ENCODE measurements around the gene GPRIN2. TPM values are rescaled to one million over a fixed set of nuclear protein-coding genes. Genes with fewer than 3 reads are reported as not detected.

Gene GPRIN2
- total and polyA plus RNA-seq, 4 donors = 0.09 to 1.3 (median 0.15) TPM; not detected in 1

GRCh38 chr10:46523962-46524471, 32.4 kb downstream of the GPRIN2 start:
- TF ChIP-seq ZBTB33 (IDR thresholded peaks at IDR 0.05) = no peak
- TF ChIP-seq HNF4A (conservative IDR thresholded peaks at IDR 0.05) = no peak
- TF ChIP-seq RXRA (IDR thresholded peaks at IDR 0.05) = no peak
- TF ChIP-seq FOXA1 (IDR thresholded peaks at IDR 0.05) = no peak
- no peak for TF ChIP-seq REST (IDR thresholded peaks at IDR 0.05)
- TF ChIP-seq GABPA (IDR thresholded peaks at IDR 0.05 in 1 of 2, conservative IDR thresholded peaks at IDR 0.05 in 1 of 2) = no peak
- TF ChIP-seq RAD21 (IDR thresholded peaks at IDR 0.05) = no peak
- no peak for TF ChIP-seq ATF3 (IDR thresholded peaks at IDR 0.05)
- no peak for TF ChIP-seq FOXA2 (IDR thresholded peaks at IDR 0.05)
- TF ChIP-seq HNF4G (IDR thresholded peaks at IDR 0.05) = no peak
- no peak for TF ChIP-seq MAX (IDR thresholded peaks at IDR 0.05)
- TF ChIP-seq YY1 (IDR thresholded peaks at IDR 0.05) = no peak
- H3K36me3 ChIP-seq (ENCODE audit: control insufficient read depth in 4 of 4, insufficient read depth in 3 of 4, low read depth in 1 of 4, low read length in 3 of 4) = no peaks in the 10 kb centered on the region
- 79% methylated on average over 8 of the region's 8 CpGs for WGBS
- H3K27me3 ChIP-seq (ENCODE audit: control insufficient read depth in 4 of 4, insufficient read depth in 4 of 4, low read length in 3 of 4) = no peaks in the 10 kb centered on the region
- no peaks in the 10 kb centered on the region for H3K4me1 ChIP-seq (ENCODE audit: control insufficient read depth in 4 of 4, insufficient read depth in 4 of 4, low read length in 3 of 4)
- no peak overlapping the region for H3K9ac ChIP-seq (ENCODE audit: low read depth in 1 of 2, low read length in 2 of 2)
- no peak for DNase-seq (ENCODE audit: low spot score)
- H3K4me3 ChIP-seq (ENCODE audit: low read depth in 1 of 3, low read length in 3 of 3) = no peak overlapping the region
- H3K27ac ChIP-seq (ENCODE audit: low read depth in 1 of 2, low read length in 2 of 2) = no peak overlapping the region
- no peaks in the 10 kb centered on the region for H3K9me3 ChIP-seq (ENCODE audit: control insufficient read depth in 4 of 4, low read length in 3 of 4)

GRCh38 chr10:46523119-46523961, 33.1 kb downstream of the GPRIN2 start:
- H3K9me3 ChIP-seq (ENCODE audit: control insufficient read depth in 4 of 4, low read length in 3 of 4) = no peaks in the 10 kb centered on the region
- H3K27ac ChIP-seq (ENCODE audit: low read depth in 1 of 2, low read length in 2 of 2) = no peak overlapping the region
- no peak overlapping the region for H3K4me3 ChIP-seq (ENCODE audit: low read depth in 1 of 3, low read length in 3 of 3)
- DNase-seq (ENCODE audit: low spot score) = no peak
- no peaks in the 10 kb centered on the region for H3K36me3 ChIP-seq (ENCODE audit: control insufficient read depth in 4 of 4, insufficient read depth in 3 of 4, low read depth in 1 of 4, low read length in 3 of 4)
- H3K27me3 ChIP-seq (ENCODE audit: control insufficient read depth in 4 of 4, insufficient read depth in 4 of 4, low read length in 3 of 4) = no peaks in the 10 kb centered on the region
- no peak overlapping the region for H3K9ac ChIP-seq (ENCODE audit: low read depth in 1 of 2, low read length in 2 of 2)
- 75% methylated on average over 12 of the region's 12 CpGs for WGBS
- no peaks in the 10 kb centered on the region for H3K4me1 ChIP-seq (ENCODE audit: control insufficient read depth in 4 of 4, insufficient read depth in 4 of 4, low read length in 3 of 4)
- TF ChIP-seq NR2F2 (IDR thresholded peaks at IDR 0.05) (no peak), FOXA2 (IDR thresholded peaks at IDR 0.05) (no peak), RXRA (IDR thresholded peaks at IDR 0.05) (no peak), ATF3 (IDR thresholded peaks at IDR 0.05) (no peak), REST (IDR thresholded peaks at IDR 0.05) (no peak), JUND (IDR thresholded peaks at IDR 0.05) (no peak), MAX (IDR thresholded peaks at IDR 0.05) (no peak), YY1 (IDR thresholded peaks at IDR 0.05) (no peak), TAF1 (conservative IDR thresholded peaks at IDR 0.05) (no peak), GABPA (IDR thresholded peaks at IDR 0.05 in 1 of 2, conservative IDR thresholded peaks at IDR 0.05 in 1 of 2) (no peak), HNF4G (IDR thresholded peaks at IDR 0.05) (no peak), EGR1 (IDR thresholded peaks at IDR 0.05; ENCODE audit: low read depth in 2 of 2) (no peak), HNF4A (conservative IDR thresholded peaks at IDR 0.05) (no peak), RAD21 (IDR thresholded peaks at IDR 0.05) (no peak)

Data from liver (tissue), 9 donors.